ENCODE data around the gene TUBG2.

DNA sequence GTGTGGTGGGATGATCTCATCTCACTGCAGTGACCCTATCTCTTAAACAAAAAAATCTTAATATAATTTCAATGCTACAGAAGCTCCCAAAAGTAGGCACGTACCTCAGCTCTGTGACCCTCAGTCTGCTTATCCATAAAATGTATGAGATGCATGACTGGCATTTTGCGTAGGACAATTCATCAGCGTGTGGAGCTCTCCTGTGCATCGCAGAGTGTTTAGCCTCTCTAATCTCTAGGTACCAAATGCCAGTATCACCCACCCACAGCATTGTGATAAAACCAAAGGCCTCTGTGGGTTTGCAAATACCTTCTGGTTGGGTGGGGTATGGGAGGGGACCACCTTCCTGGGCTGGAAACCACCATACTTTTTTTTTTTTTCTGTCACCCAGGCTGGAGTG lies 19.0 kb upstream of the TUBG2 start:
- TF ChIP-seq POLR2A (IDR thresholded peaks at IDR 0.05) = no peak
- TF ChIP-seq, protein P1, sequence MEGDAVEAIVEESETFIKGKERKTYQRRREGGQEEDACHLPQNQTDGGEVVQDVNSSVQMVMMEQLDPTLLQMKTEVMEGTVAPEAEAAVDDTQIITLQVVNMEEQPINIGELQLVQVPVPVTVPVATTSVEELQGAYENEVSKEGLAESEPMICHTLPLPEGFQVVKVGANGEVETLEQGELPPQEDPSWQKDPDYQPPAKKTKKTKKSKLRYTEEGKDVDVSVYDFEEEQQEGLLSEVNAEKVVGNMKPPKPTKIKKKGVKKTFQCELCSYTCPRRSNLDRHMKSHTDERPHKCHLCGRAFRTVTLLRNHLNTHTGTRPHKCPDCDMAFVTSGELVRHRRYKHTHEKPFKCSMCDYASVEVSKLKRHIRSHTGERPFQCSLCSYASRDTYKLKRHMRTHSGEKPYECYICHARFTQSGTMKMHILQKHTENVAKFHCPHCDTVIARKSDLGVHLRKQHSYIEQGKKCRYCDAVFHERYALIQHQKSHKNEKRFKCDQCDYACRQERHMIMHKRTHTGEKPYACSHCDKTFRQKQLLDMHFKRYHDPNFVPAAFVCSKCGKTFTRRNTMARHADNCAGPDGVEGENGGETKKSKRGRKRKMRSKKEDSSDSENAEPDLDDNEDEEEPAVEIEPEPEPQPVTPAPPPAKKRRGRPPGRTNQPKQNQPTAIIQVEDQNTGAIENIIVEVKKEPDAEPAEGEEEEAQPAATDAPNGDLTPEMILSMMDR (IDR thresholded peaks at IDR 0.05) = no peak

Data from gastroesophageal sphincter (tissue), 3 donors.